B cell (primary cell): ENCODE data around the gene CGRRF1. TPM values are rescaled to one million over a fixed set of nuclear protein-coding genes. Genes with fewer than 3 reads are reported as not detected.
A peak's percentile ranks its signal among the peaks of the same experiment; 100 is the strongest.

ENCODE experiments used
- ATAC-seq: fragments of 200-7000 bp; cut with Tn5 transposase; one replicate; pipeline ENCODE4 v1.10.0; 2021; ENCODE audit warnings: low read depth, mild to moderate bottlenecking, moderate number of reproducible peaks, moderate library complexity
- CTCF ChIA-PET: fragments of 350-600 bp; sonication (Branson Sonifier 250); formaldehyde crosslinking; loops from one replicate; lab custom pipeline; 2021; ENCODE audit warnings: antibody characterized with exemption, inconsistent platforms; lab: Charles Lee
- POLR2A ChIA-PET: fragments of 350-600 bp; sonication (Branson Sonifier 250); formaldehyde crosslinking; loops from one replicate; lab custom pipeline; 2021; ENCODE audit warnings: antibody characterized with exemption; lab: Charles Lee
- DNase-seq: peaks from one replicate; pipeline ENCODE4 v3.0.0; 2013
- H2AFZ ChIP-seq: 2 replicates; pipeline ENCODE4 v1.6.1; 2012; ENCODE audit warnings: mild to moderate bottlenecking, low read depth, low read length; ENCODE audit not compliant: insufficient read depth, poor library complexity, severe bottlenecking
- H3K27ac ChIP-seq, 2 donors: 1 replicate in 1 of 2; 2 replicates in 1 of 2; pipeline ENCODE4 v1.5.1; 2012 to 2013; ENCODE audit warnings: low read length in 2 of 2, mild to moderate bottlenecking in 2 of 2, moderate library complexity in 1 of 2
- H3K27me3 ChIP-seq, 4 experiments: fragments of 200-600 bp in 1 of 4; sonication (generic) in 1 of 4; replicated peaks in 1 of 4; 1 replicate in 2 of 4; 2 replicates in 2 of 4; pipeline versions ENCODE4 v1.6.1 to v1.7.0; 2013 to 2016; ENCODE audit warnings: low read length in 3 of 4, mild to moderate bottlenecking in 2 of 4, mixed read lengths in 1 of 4, moderate library complexity in 1 of 4; ENCODE audit not compliant: insufficient read depth in 4 of 4, control insufficient read depth in 3 of 4; ENCODE audit errors: control extremely low read depth in 1 of 4
- H3K36me3 ChIP-seq, 2 experiments: replicated peaks in 1 of 2; 1 replicate in 1 of 2; 2 replicates in 1 of 2; pipeline versions ENCODE4 v1.6.1 to v1.7.1; 2013; ENCODE audit warnings: low read length in 1 of 2; ENCODE audit not compliant: insufficient read depth in 2 of 2, control insufficient read depth in 1 of 2; ENCODE audit errors: control extremely low read depth in 1 of 2, extremely low read depth in 1 of 2
- H3K4me1 ChIP-seq, 2 donors: fragments of 200-600 bp in 1 of 2; sonication (generic) in 1 of 2; 1 replicate in 1 of 2; 2 replicates in 1 of 2; pipeline versions ENCODE4 v1.5.1 to v1.6.1; 2013 to 2017; ENCODE audit warnings: low read length in 2 of 2; ENCODE audit not compliant: control insufficient read depth in 2 of 2, insufficient read depth in 2 of 2
- H3K4me2 ChIP-seq: replicated peaks from 2 replicates; pipeline ENCODE3; 2012; ENCODE audit warnings: mild to moderate bottlenecking, low read depth, low read length; ENCODE audit not compliant: poor library complexity, severe bottlenecking
- H3K4me3 ChIP-seq, 5 experiments: fragments of 200-600 bp in 1 of 5; sonication (generic) in 1 of 5; 1 replicate in 3 of 5; 2 replicates in 2 of 5; pipeline versions ENCODE4 v1.5.1 to v1.7.0; 2011 to 2016; ENCODE audit warnings: low read length in 4 of 5, mild to moderate bottlenecking in 4 of 5, low read depth in 2 of 5, control low read depth in 1 of 5, moderate library complexity in 1 of 5; ENCODE audit not compliant: insufficient read depth in 1 of 5; ENCODE audit errors: control extremely low read depth in 1 of 5, extremely low read depth in 1 of 5
- H3K79me2 ChIP-seq: fragments of 200-600 bp; sonication (generic); one replicate; pipeline ENCODE4 v1.6.0; 2016; ENCODE audit warnings: low read length; ENCODE audit not compliant: control insufficient read depth, insufficient read depth
- H3K9ac ChIP-seq: fragments of 200-600 bp; sonication (generic); 2 replicates; pipeline ENCODE4 v1.6.1; 2017; ENCODE audit warnings: mild to moderate bottlenecking, low read length, moderate library complexity
- H3K9me3 ChIP-seq, 3 donors: one replicate each; pipeline versions ENCODE4 v1.6.1 to v1.7.1; 2013; ENCODE audit warnings: low read length in 2 of 3; ENCODE audit not compliant: control insufficient read depth in 2 of 3, insufficient read depth in 1 of 3; ENCODE audit errors: control extremely low read depth in 1 of 3
- H4K20me1 ChIP-seq: 2 replicates; pipeline ENCODE4 v1.6.0; 2012; ENCODE audit warnings: mild to moderate bottlenecking, low read length; ENCODE audit not compliant: insufficient read depth, control insufficient read depth, poor library complexity, severe bottlenecking
- H3K27ac Mint-ChIP-seq: one replicate; pipeline ENCODE4 v1.8.0; 2021; ENCODE audit warnings: mixed read lengths
- H3K27me3 Mint-ChIP-seq: one replicate; pipeline ENCODE4 v1.8.0; 2021; ENCODE audit warnings: mixed read lengths
- H3K4me1 Mint-ChIP-seq: one replicate; pipeline ENCODE4 v1.8.0; 2021; ENCODE audit warnings: mixed read lengths
- H3K4me3 Mint-ChIP-seq: one replicate; pipeline ENCODE4 v1.8.0; 2021; ENCODE audit warnings: mixed read lengths
- H3K9me3 Mint-ChIP-seq: one replicate; pipeline ENCODE4 v1.8.0; 2022; ENCODE audit warnings: mixed read lengths; ENCODE audit not compliant: insufficient read depth
- EZH2 ChIP-seq: IDR thresholded peaks from 2 replicates; pipeline ENCODE4 v1.6.1; 2012; ENCODE audit warnings: borderline replicate concordance, low read depth, mild to moderate bottlenecking, moderate library complexity, low read length; ENCODE audit not compliant: insufficient read depth, poor library complexity, severe bottlenecking
- WGBS: methylation state at CpG from one replicate; pipeline ENCODE4 v1.1.5; 2013; ENCODE audit warnings: missing lambda C conversion rate; ENCODE audit not compliant: insufficient coverage; 5-methylcytosine and 5-hydroxymethylcytosine counted together
- intact Hi-C: fragments of 100-400 bp; cut with micrococcal nuclease; formaldehyde crosslinking; loops from one replicate; pipeline ENCODE4 v1.10.0; 2022
- polyA plus RNA-seq: library from polyadenylated mRNA; depleted of rRNA; stranded (reverse); fragments of >200 nt; gene quantifications from 2 replicates; pipeline ENCODE4 v1.2.3, GENCODE V29; 2012
- total RNA-seq, 2 donors: library from RNA; stranded (reverse); fragments of 120-200 nt in 1 of 2; gene quantifications; 1 replicate in 1 of 2; 2 replicates in 1 of 2; pipeline versions ENCODE4 v1.2.3 to v1.2.4, GENCODE V29; 2013 to 2022
- TF ChIP-seq, protein P1 (sequence below): fragments of 200-600 bp; IDR thresholded peaks from one replicate; pipeline ENCODE4 v1.8.0; 2022; ENCODE audit warnings: antibody characterized with exemption, mild to moderate bottlenecking

The CGRRF1 gene
- total and polyA plus RNA-seq, 2 donors (not counting 1 experiment from before 2014, with no cell fraction given) = 10.0 to 15.8 TPM

DNA sequence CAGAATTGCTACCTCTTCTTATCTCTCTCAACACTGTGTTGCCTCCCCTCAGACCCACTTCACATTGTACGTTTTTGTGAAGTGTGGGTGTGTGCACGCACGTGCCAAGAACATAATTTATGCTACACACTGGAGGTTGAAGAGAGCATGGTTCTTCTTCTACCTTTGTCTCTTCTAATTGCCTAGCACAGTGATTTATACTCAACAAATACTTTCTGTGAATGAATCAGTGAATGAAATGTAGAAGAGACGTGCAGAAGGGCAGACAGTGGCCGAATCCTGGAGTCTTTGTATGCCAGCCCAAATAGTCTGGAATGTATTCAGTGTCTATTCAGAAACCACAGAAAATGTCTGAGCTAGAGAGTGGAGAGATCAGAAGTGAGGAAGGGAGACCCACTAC is 52.6 kb downstream of the CGRRF1 start:
- Mint-ChIP-seq H3K27ac (no peak overlapping the region), H3K9me3 (no peaks in the 10 kb centered on the region), H3K27me3 (peaks cover 3% of the 10 kb centered on the region), H3K4me1 (peaks cover 11% of the 10 kb centered on the region), H3K4me3 (no peak overlapping the region)
- WGBS = 75% methylated on average over 2 of the region's 5 CpGs
- H3K4me1 ChIP-seq = peaks cover 8 to 11% of the 10 kb centered on the region in 2 donors
- H3K4me3 ChIP-seq = no peak overlapping the region
- DNase-seq (no peak), ATAC-seq (no peak)
- ChIA-PET CTCF (interaction anchor here (1.0 to 7.5 kb wide), 4 partner anchors 12 to 243 kb away, joined by 3 to 231 read pairs (median 46); no protein-coding TSS in a partner anchor), POLR2A (no interaction called here)
- intact Hi-C loops = loop anchor here (10.0 kb wide), 1 partner anchor 602 kb away; no protein-coding TSS in a partner anchor
- no peaks in the 10 kb centered on the region for H3K9me3 ChIP-seq
- H3K36me3 ChIP-seq = no peaks in the 10 kb centered on the region
- no peak overlapping the region for H3K4me2 ChIP-seq
- H3K9ac ChIP-seq = no peak overlapping the region
- no peak overlapping the region for H2AFZ ChIP-seq
- TF ChIP-seq EZH2 = no peak
- TF ChIP-seq, protein P1, sequence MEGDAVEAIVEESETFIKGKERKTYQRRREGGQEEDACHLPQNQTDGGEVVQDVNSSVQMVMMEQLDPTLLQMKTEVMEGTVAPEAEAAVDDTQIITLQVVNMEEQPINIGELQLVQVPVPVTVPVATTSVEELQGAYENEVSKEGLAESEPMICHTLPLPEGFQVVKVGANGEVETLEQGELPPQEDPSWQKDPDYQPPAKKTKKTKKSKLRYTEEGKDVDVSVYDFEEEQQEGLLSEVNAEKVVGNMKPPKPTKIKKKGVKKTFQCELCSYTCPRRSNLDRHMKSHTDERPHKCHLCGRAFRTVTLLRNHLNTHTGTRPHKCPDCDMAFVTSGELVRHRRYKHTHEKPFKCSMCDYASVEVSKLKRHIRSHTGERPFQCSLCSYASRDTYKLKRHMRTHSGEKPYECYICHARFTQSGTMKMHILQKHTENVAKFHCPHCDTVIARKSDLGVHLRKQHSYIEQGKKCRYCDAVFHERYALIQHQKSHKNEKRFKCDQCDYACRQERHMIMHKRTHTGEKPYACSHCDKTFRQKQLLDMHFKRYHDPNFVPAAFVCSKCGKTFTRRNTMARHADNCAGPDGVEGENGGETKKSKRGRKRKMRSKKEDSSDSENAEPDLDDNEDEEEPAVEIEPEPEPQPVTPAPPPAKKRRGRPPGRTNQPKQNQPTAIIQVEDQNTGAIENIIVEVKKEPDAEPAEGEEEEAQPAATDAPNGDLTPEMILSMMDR = no peak
- H3K27me3 ChIP-seq = no peaks in the 10 kb centered on the region
- no peaks in the 10 kb centered on the region for H4K20me1 ChIP-seq
- no peak overlapping the region for H3K27ac ChIP-seq
- H3K79me2 ChIP-seq = no peaks in the 10 kb centered on the region

DNA sequence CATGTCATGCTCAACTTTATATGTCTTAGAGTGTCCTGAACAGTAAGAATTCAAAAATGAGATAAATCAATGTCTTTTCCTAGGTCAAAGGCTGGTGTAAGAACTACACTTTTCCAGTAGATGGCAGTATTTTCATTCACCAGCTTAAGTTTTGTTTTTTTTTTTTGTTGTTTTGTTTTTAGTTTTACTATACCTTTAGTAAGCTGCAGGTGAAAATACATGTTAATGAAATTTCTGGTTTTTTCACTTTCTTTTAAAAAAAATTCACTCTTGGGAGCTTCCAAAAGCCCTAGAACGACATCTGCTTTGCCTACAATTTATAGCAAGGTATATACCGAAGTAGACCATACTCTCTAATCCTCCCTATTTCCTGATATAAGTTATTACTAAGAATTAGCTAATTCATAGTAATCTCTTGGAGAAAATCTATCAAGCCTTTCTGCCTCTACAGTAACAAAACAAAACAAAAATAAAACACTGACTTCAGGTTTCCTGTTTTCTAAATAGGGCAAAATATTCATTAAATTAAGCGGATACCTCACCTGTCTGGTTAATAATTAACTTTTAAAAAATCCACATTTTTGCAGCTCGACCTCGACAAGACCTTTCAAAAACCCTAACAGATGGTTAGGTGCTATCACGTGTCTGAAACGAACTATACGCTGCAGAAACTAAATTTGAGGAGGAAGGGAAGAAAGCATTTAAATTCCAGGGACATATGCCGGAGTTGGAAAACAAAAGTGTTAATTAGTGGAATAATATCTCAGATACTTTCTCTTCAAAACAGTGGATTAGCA is 54.6 kb downstream of the CGRRF1 start:
- H3K36me3 ChIP-seq = no peaks in the 10 kb centered on the region
- WGBS = no CpG with 5 or more reads among the region's 9 CpGs
- Mint-ChIP-seq H3K4me1 (peaks cover 21% of the 10 kb centered on the region), H3K27ac (peak overlapping the region; percentile 86), H3K4me3 (peak overlapping the region; percentile 88), H3K9me3 (no peaks in the 10 kb centered on the region), H3K27me3 (peaks cover 3% of the 10 kb centered on the region)
- H3K4me2 ChIP-seq = peak overlapping the region; percentile 96
- DNase-seq = peak; percentile 73
- no peak for ATAC-seq
- no peaks in the 10 kb centered on the region for H3K27me3 ChIP-seq
- H3K9ac ChIP-seq = peak overlapping the region; percentile 83
- intact Hi-C loops = loop anchor here (1.0 to 10.0 kb wide), 8 partner anchors 55 to 601 kb away; partner anchors contain the start of genes CGRRF1 and MAPK1IP1L
- peaks cover 10% of the 10 kb centered on the region for H3K79me2 ChIP-seq
- ChIA-PET POLR2A (no interaction called here), CTCF (interaction anchor here (0.7 to 7.5 kb wide), 48 partner anchors 9 to 593 kb away, joined by 3 to 231 read pairs (median 4); partner anchors contain the start of genes CGRRF1 and GCH1)
- H3K4me1 ChIP-seq = peaks cover 18 to 21% of the 10 kb centered on the region in 2 donors
- peak overlapping the region; percentile 89 for H2AFZ ChIP-seq
- no peaks in the 10 kb centered on the region for H3K9me3 ChIP-seq
- peak overlapping the region; percentile 72 to 84 for H3K27ac ChIP-seq
- H4K20me1 ChIP-seq = peaks cover 6% of the 10 kb centered on the region
- TF ChIP-seq EZH2 = no peak
- TF ChIP-seq, protein P1 = peak; percentile 94
- H3K4me3 ChIP-seq = peak overlapping the region in 4 of 5 experiments; percentile 59 to 86 (median 78)
